NCI-H146 treated with DMSO at 0.1 percent for 48 hours (cell line): ENCODE results near the gene SEMA3G.

Experiments used
- DNase-seq: peaks from one replicate; lab custom pipeline; 2025; ENCODE audit not compliant: unreplicated experiment; lab: John Stamatoyannopoulos, UW

Gene SEMA3G

GRCh38 chr3:52396907-52397591, 47.9 kb downstream of the SEMA3G start:
- DNase-seq = no peak

GRCh38 chr3:52396011-52396906, 48.6 kb downstream of the SEMA3G start:
- DNase-seq = no peak

- DNase-seq = no peak
These were observed 49.4 kb downstream of the SEMA3G start for GRCh38 chr3:52395503-52395865.

- DNase-seq = no peak
These were observed 50.0 kb downstream of the SEMA3G start for GRCh38 chr3:52394751-52395502.

GRCh38 chr3:52393959-52394670, 50.8 kb downstream of the SEMA3G start:
- DNase-seq = no peak

- DNase-seq = peak; percentile 22
These were observed 51.6 kb downstream of the SEMA3G start for GRCh38 chr3:52393131-52393807.

GRCh38 chr3:52392216-52392930, 52.5 kb downstream of the SEMA3G start:
- no peak for DNase-seq

GRCh38 chr3:52391096-52391495, 53.8 kb downstream of the SEMA3G start:
- no peak for DNase-seq

- DNase-seq = no peak
These were observed 56.0 kb downstream of the SEMA3G start for GRCh38 chr3:52388933-52389332.

GRCh38 chr3:52388348-52388821, 56.5 kb downstream of the SEMA3G start:
- no peak for DNase-seq

GRCh38 chr3:52387481-52387880, 57.4 kb downstream of the SEMA3G start:
- no peak for DNase-seq

GRCh38 chr3:52385157-52385556, 59.7 kb downstream of the SEMA3G start:
- DNase-seq = peak; percentile 0

- DNase-seq = no peak
These were observed 60.7 kb downstream of the SEMA3G start for GRCh38 chr3:52384019-52384761.

- no peak for DNase-seq
These were observed 61.5 kb downstream of the SEMA3G start for GRCh38 chr3:52383446-52383845.
